ENCODE measurements around the gene TMC2.
A peak's percentile ranks its signal among the peaks of the same experiment; 100 is the strongest.
"Not testable (repeated sequence)": the region's sequence is repeated elsewhere in the genome, so short reads cannot be mapped to it uniquely, and the experiment has no call there.

Gene TMC2

GRCh38 chr20:2536560-2536986 lies at the start of gene TMC2:
Gene TMC2, plus strand, starts transcription at chr20:2536573. Its CDS starts 49 bp downstream, at chr20:2536622.
- no peak for DNase-seq (ENCODE audit: low read depth)
- no peak for TF ChIP-seq CTCF (conservative IDR thresholded peaks at IDR 0.05; ENCODE audit: low read depth, low read length)
- no peak within 1 kb of the TSS for H3K4me3 ChIP-seq (ENCODE audit: low read depth, low read length)

GRCh38 chr20:2502808-2503384 lies 33.5 kb upstream of the TMC2 start:
- not testable (repeated sequence) for H3K4me3 ChIP-seq (ENCODE audit: low read depth, low read length)

GRCh38 chr20:2504803-2505202 lies 31.6 kb upstream of the TMC2 start:
- DNase-seq (ENCODE audit: low read depth); H3K4me3 ChIP-seq (ENCODE audit: low read depth, low read length): not testable (repeated sequence)

More at GRCh38 chr20:2502808-2503384, 33.5 kb upstream of the TMC2 start:
- not testable (repeated sequence) for DNase-seq (ENCODE audit: low read depth)

GRCh38 chr20:2506426-2506825 lies 29.9 kb upstream of the TMC2 start:
- not testable (repeated sequence) for DNase-seq (ENCODE audit: low read depth); H3K4me3 ChIP-seq (ENCODE audit: low read depth, low read length)

GRCh38 chr20:2507464-2507863 lies 28.9 kb upstream of the TMC2 start:
- no peak for TF ChIP-seq CTCF (conservative IDR thresholded peaks at IDR 0.05; ENCODE audit: low read depth, low read length)
- peak; percentile 10 for DNase-seq (ENCODE audit: low read depth)
- H3K4me3 ChIP-seq (ENCODE audit: low read depth, low read length), result peak overlapping the region; percentile 94

GRCh38 chr20:2507875-2508630 lies 28.3 kb upstream of the TMC2 start:
- no peak for TF ChIP-seq CTCF (conservative IDR thresholded peaks at IDR 0.05; ENCODE audit: low read depth, low read length)
- peak overlapping the region; percentile 94 for H3K4me3 ChIP-seq (ENCODE audit: low read depth, low read length)
- DNase-seq (ENCODE audit: low read depth), result peak; percentile 22

- peak; percentile 1 for TF ChIP-seq CTCF (conservative IDR thresholded peaks at IDR 0.05; ENCODE audit: low read depth, low read length)
- H3K4me3 ChIP-seq (ENCODE audit: low read depth, low read length), result peak within 1 kb of the TSS; percentile 94
- peak; percentile 85 for DNase-seq (ENCODE audit: low read depth)
Measured at GRCh38 chr20:2508631-2509467, 27.5 kb upstream of the TMC2 start, which contains the start of gene ZNF343. Gene ZNF343, minus strand, starts transcription at chr20:2508915. Its CDS starts 15,020 bp downstream, at chr20:2493895.

- H3K4me3 ChIP-seq (ENCODE audit: low read depth, low read length), result peak overlapping the region; percentile 94
- DNase-seq (ENCODE audit: low read depth), result peak; percentile 24
- TF ChIP-seq CTCF (conservative IDR thresholded peaks at IDR 0.05; ENCODE audit: low read depth, low read length), result peak; percentile 0
Measured at GRCh38 chr20:2509468-2509781, 26.9 kb upstream of the TMC2 start.

Measured in choroid plexus epithelial cell (primary cell).